GM12864 (cell line): ENCODE data around the gene SPATA31C2.

ENCODE experiments used
- DNase-seq: peaks from one replicate; pipeline ENCODE4 v3.0.0-alpha.2; 2011; ENCODE audit warnings: low read depth
- H3K4me3 ChIP-seq: 2 replicates; pipeline ENCODE4 v1.5.1; 2011; ENCODE audit warnings: mild to moderate bottlenecking, low read depth, low read length, control low read depth
- TF ChIP-seq, protein P1 (sequence below): IDR thresholded peaks from 2 replicates; pipeline ENCODE4 v1.5.1; 2011; ENCODE audit warnings: low read depth, mild to moderate bottlenecking, moderate library complexity, low read length, control low read depth, inconsistent platforms; ENCODE audit errors: missing control alignments

The SPATA31C2 gene

DNA sequence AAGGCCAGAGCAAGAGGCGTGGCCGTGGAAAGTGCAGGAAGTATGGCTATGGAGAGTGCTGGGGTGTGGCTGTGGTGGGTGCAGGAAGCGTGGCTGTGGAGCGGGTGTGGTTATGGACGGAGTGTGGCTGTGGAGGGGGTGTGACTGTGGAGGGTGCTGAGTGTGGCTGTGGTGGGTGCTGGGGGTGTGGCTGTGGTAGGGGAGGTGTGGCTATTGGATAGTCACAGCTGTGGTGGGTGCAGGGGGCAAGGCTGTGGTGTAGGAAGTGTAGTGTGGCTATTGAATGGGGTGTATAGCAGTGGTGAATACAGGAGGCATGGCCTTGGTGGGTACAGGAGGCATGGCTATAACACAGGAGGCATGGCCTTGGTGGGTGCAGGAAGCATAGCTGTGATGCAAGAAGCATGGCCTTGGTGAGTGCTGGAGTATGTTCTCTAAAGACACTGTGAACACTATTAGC, 40.8 kb upstream of the SPATA31C2 start:
- no peak for DNase-seq
- TF ChIP-seq, protein P1, sequence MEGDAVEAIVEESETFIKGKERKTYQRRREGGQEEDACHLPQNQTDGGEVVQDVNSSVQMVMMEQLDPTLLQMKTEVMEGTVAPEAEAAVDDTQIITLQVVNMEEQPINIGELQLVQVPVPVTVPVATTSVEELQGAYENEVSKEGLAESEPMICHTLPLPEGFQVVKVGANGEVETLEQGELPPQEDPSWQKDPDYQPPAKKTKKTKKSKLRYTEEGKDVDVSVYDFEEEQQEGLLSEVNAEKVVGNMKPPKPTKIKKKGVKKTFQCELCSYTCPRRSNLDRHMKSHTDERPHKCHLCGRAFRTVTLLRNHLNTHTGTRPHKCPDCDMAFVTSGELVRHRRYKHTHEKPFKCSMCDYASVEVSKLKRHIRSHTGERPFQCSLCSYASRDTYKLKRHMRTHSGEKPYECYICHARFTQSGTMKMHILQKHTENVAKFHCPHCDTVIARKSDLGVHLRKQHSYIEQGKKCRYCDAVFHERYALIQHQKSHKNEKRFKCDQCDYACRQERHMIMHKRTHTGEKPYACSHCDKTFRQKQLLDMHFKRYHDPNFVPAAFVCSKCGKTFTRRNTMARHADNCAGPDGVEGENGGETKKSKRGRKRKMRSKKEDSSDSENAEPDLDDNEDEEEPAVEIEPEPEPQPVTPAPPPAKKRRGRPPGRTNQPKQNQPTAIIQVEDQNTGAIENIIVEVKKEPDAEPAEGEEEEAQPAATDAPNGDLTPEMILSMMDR: no peak

DNA sequence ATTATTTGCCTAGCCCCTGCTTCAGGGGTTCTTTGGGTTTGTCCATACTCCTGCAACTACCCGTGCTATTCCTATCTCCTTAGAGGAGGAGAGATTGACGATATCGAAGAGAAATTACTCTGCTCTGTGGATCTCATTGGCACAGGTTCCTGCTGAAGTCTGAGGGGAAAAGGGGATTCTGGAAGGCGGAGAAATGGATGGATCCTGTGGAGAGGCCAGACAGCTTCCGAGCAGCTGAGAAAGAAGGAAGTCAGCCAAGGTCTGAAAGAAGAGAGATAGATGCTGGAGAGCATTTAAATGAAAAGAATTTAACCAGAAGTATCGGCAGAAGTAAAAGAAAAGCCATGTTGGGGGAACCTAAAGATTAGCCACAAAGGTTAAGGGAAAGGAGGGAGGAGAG, 40.4 kb upstream of the SPATA31C2 start:
- TF ChIP-seq, protein P1: no peak
- no peak overlapping the region for H3K4me3 ChIP-seq
- DNase-seq: no peak

More for the DNA sequence above, 40.8 kb upstream of the SPATA31C2 start:
- H3K4me3 ChIP-seq: no peak overlapping the region

DNA sequence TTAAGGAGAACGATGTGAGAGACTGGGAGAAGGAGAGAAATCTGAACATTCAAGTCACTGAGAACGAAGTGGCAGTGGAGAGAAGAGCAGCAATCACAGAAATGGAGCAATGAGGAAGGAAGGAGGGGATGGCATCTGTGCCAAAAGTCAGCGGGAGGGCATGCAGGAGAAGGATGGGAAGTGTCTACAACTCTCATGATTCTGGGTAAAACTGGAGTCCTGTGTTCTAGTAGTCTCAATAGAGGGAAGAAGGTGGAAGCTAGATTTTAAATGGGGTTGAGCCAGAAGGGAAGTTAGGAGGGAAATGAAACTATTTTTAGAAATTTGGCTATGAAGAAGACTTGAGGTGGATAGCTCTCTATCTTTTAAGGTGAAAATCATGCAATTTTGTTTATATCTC, 39.1 kb upstream of the SPATA31C2 start:
- TF ChIP-seq, protein P1: no peak

DNA sequence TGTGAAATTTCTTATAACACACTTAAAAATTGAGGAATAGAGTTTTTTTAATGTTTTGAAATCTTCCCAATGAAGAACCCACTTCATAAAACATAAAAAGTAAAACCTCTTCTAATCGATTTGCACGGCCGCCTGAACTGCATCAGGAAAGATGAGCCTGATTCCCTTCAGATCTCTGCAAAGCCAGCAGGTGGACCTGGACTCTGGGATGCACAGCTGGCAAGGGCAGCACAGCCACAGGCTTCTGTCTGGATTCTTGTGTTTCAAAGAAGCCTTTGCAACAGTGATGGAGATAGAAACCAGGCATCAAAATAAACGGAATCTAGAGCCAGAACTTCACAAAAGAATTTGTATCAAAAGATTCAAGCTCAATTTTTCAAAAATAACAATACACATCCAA, 36.0 kb upstream of the SPATA31C2 start:
- TF ChIP-seq, protein P1: no peak
- no peak for DNase-seq
- H3K4me3 ChIP-seq: no peak overlapping the region

More for the DNA sequence above, 39.1 kb upstream of the SPATA31C2 start:
- H3K4me3 ChIP-seq: no peak overlapping the region
- DNase-seq: no peak

DNA sequence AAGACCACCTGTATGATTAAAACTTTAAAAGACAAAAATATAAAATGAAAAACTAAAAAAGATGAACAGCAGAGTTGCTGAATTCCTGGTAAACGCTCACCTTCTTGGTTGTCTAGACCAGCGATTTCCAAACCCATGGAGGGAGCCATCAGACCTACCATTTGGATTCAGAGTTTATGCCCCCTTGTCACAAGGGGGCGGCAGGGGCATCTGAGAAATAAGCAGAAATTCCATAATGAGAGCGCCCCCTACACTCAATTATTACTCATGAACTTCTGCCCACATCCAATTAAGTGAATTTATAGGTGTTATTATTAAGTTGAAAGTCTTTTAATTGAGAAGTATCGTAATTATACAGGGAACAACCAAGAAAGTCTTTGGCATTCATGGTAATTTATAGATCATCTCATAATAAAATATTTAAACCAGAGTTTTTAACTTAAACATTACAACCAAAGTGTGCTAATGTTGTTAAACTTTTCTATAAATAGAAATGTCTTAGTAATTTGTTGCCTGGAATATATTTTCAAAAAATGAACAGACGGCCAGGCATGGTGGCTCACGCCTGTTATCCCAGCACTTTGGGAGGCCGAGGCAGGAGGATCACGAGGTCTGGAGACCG, 35.2 kb upstream of the SPATA31C2 start:
- TF ChIP-seq, protein P1: peak; percentile 44
- no peak overlapping the region for H3K4me3 ChIP-seq
- DNase-seq: peak; percentile 15

DNA sequence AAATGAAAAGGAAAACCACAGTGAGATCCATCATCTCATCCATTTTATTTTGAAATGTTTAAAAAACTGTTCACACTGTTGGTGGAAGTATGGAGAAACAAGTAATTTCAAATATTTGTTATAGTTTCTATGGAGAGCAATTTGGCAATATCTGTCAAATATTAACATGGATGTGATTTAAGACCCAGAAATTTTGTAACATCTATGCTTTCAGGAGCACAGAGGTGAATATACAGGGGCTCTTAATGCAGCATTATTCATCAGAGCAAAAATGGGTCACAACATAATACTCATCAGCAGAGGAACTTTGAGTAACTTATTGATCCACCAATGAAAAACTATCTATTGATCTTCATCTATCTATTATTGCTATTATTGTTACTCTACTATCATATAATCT, 31.4 kb upstream of the SPATA31C2 start:
- TF ChIP-seq, protein P1: no peak
- no peak overlapping the region for H3K4me3 ChIP-seq
- no peak for DNase-seq

DNA sequence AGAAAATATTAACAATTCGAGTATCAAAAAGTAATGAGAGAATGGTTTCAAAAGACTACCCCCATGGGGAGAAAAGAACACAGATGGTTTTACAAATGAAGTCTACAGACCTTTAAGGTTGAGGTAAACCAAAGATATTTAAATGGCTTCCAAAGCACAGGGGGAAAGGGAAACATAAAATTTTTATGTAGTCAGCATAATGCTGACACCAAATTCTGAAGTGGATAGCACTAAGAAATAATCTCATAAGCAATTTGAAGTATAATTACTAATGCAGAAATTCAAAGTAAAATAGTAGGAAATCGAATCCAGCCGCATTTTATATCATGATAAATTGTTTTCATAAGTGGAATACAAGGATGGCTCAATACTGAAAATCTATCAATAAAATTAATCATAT, 30.3 kb upstream of the SPATA31C2 start:
- no peak overlapping the region for H3K4me3 ChIP-seq
- TF ChIP-seq, protein P1: no peak
- no peak for DNase-seq
